HepG2 (cell line): ENCODE measurements around the gene DGUOK. TPM values are rescaled to one million over a fixed set of nuclear protein-coding genes. Genes with fewer than 3 reads are reported as not detected.
A peak's percentile ranks its signal among the peaks of the same experiment; 100 is the strongest.

Source experiments
- CHD4 ChIP-seq: fragments of 200-600 bp; sonication (generic); IDR thresholded peaks from 2 replicates; pipeline ENCODE4 v1.7.0; 2017; ENCODE audit warnings: mild to moderate bottlenecking, low read length, borderline replicate concordance
- GATAD2A ChIP-seq: IDR thresholded peaks from 2 replicates; pipeline ENCODE4 v1.6.1; 2016
- PCBP1 ChIP-seq: fragments of 200-400 bp; formaldehyde crosslinking; IDR thresholded peaks from 2 replicates; pipeline ENCODE4 v1.6.1; 2017; ENCODE audit warnings: mild to moderate bottlenecking, low read depth, low read length, borderline replicate concordance
- PREB ChIP-seq: sonication (generic); formaldehyde crosslinking; IDR thresholded peaks from 2 replicates; pipeline ENCODE4 v1.4.0; 2020; ENCODE audit warnings: missing genetic modification reagents
- STAT5B ChIP-seq: sonication (generic); formaldehyde crosslinking; IDR thresholded peaks from 2 replicates; pipeline ENCODE4 v1.4.0; 2020; ENCODE audit warnings: missing genetic modification reagents
- TAF15 ChIP-seq: fragments of 200-400 bp; formaldehyde crosslinking; IDR thresholded peaks from one replicate; pipeline ENCODE4 v1.6.1; 2018; ENCODE audit warnings: mild to moderate bottlenecking, low read depth, low read length; ENCODE audit not compliant: poor library complexity, severe bottlenecking
- TIGD3 ChIP-seq: sonication (generic); formaldehyde crosslinking; IDR thresholded peaks from 2 replicates; pipeline ENCODE4 v1.5.1; 2020; ENCODE audit warnings: mild to moderate bottlenecking, missing genetic modification reagents, borderline replicate concordance
- TSC22D2 ChIP-seq: sonication (generic); formaldehyde crosslinking; IDR thresholded peaks from 2 replicates; pipeline ENCODE4 v1.5.1; 2020; ENCODE audit warnings: missing genetic modification reagents, mild to moderate bottlenecking, borderline replicate concordance
- ZNF205 ChIP-seq: IDR thresholded peaks from 2 replicates; pipeline ENCODE4 v1.6.1; 2018; ENCODE audit warnings: missing biosample characterization, missing genetic modification reagents
- ZNF207 ChIP-seq: fragments of 450-650 bp; IDR thresholded peaks from 2 replicates; pipeline ENCODE4 v1.6.1; 2016; ENCODE audit warnings: antibody characterized with exemption, borderline replicate concordance
- ZNF235 ChIP-seq: sonication (generic); formaldehyde crosslinking; IDR thresholded peaks from 2 replicates; pipeline ENCODE4 v1.8.1; 2023; ENCODE audit warnings: mild to moderate bottlenecking, missing genetic modification reagents, borderline replicate concordance
- ZNF326 ChIP-seq: sonication (generic); formaldehyde crosslinking; IDR thresholded peaks from 2 replicates; pipeline ENCODE4 v1.4.0; 2020; ENCODE audit warnings: missing genetic modification reagents, borderline replicate concordance
- ZSCAN30 ChIP-seq: sonication (generic); formaldehyde crosslinking; IDR thresholded peaks from 2 replicates; pipeline ENCODE4 v1.5.0; 2020; ENCODE audit warnings: mild to moderate bottlenecking, missing genetic modification reagents
- polyA plus RNA-seq, 8 experiments: library from polyadenylated mRNA; depleted of rRNA in 3 of 8; stranded (reverse) in 7 of 8; unstranded in 1 of 8; fragments of >200 nt; fragmentation: Illumina TruSeq in 4 of 8; extraction: Trizol in 4 of 8; gene quantifications; 2 replicates each; pipeline versions ENCODE4 v1.2.1 to v1.2.3, GENCODE V29; 2011 to 2016; ENCODE audit warnings: low read depth in 4 of 8, missing spikeins in 1 of 8, mixed read lengths in 1 of 8; ENCODE audit not compliant: insufficient read depth in 1 of 8
- total RNA-seq, 5 experiments: library from RNA; depleted of rRNA; stranded (reverse); fragments of >200 nt; fragmentation: Illumina TruSeq; extraction: Trizol; gene quantifications; 2 replicates each; pipeline ENCODE4 v1.2.3, GENCODE V29; 2016; ENCODE audit warnings: low read depth in 1 of 5
- TF ChIP-seq, protein P1 (sequence below): sonication (generic); formaldehyde crosslinking; IDR thresholded peaks from 2 replicates; pipeline ENCODE4 v1.5.0; 2020; ENCODE audit warnings: missing genetic modification reagents
- TF ChIP-seq, protein P2 (sequence below): sonication (generic); formaldehyde crosslinking; IDR thresholded peaks from 2 replicates; pipeline ENCODE4 v1.4.0; 2020; ENCODE audit warnings: missing genetic modification reagents, borderline replicate concordance
- TF ChIP-seq, protein P3 (sequence below): sonication (generic); formaldehyde crosslinking; IDR thresholded peaks from 2 replicates; pipeline ENCODE4 v1.4.0; 2020; ENCODE audit warnings: missing genetic modification reagents, borderline replicate concordance

The DGUOK gene
- total and polyA plus RNA-seq, 2 of the 13 experiments (the other 11 are each of a cell fraction or from before 2014, with no cell fraction given), result 105 to 137 TPM

DNA sequence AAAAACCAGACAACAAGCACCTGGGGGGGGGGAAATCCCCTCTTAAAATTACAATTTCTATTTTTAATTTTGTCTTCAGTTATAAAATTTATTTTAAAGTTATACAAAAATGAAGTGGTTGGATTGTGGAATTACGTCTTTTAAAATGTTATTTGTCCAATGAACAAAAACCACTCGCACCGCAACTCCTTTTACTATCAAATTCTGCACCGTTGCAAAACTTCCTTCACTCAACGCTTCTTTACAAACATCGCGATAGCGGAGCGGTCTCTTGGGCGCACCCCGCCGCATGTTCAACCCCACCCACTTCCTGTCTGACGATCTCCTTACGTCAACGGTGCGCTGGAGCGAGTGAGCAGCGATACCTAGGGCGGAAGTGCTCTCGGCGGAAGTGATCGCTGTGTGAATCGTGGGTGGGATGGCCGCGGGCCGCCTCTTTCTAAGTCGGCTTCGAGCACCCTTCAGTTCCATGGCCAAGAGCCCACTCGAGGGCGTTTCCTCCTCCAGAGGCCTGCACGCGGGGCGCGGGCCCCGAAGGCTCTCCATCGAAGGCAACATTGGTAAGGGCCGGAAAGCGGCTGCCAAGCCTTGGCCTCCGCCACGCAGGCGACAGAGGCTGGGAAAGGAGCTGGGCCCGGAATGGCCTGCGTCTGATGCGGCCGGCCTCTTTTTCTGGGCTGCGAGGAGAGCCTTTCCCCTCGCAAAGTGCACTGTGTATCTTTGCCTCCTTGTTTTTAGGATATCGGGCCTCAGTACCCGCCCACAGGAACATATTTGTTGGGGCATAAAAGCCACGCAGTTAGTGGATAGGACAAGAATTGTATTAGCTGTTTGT is at the start of gene DGUOK (continued):
- TF ChIP-seq, protein P1, sequence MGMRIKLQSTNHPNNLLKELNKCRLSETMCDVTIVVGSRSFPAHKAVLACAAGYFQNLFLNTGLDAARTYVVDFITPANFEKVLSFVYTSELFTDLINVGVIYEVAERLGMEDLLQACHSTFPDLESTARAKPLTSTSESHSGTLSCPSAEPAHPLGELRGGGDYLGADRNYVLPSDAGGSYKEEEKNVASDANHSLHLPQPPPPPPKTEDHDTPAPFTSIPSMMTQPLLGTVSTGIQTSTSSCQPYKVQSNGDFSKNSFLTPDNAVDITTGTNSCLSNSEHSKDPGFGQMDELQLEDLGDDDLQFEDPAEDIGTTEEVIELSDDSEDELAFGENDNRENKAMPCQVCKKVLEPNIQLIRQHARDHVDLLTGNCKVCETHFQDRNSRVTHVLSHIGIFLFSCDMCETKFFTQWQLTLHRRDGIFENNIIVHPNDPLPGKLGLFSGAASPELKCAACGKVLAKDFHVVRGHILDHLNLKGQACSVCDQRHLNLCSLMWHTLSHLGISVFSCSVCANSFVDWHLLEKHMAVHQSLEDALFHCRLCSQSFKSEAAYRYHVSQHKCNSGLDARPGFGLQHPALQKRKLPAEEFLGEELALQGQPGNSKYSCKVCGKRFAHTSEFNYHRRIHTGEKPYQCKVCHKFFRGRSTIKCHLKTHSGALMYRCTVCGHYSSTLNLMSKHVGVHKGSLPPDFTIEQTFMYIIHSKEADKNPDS (CRISPR knock-in tag), result peak; percentile 91
- TF ChIP-seq STAT5B (0 out of 2 replicates have a peak, but pooled peaks have one; percentile 35), PREB (CRISPR knock-in tag) (no peak), TSC22D2 (peak; percentile 96), TIGD3 (CRISPR knock-in tag) (no peak), ZNF207 (no peak), ZNF205 (CRISPR knock-in tag) (peak; percentile 87), ZSCAN30 (CRISPR knock-in tag) (peak; percentile 87; the same call in 1 of the 2 replicates), PCBP1 (0 out of 2 replicates have a peak, but pooled peaks have one; percentile 50), TAF15 (peak; percentile 41), GATAD2A (CRISPR knock-in tag) (peak; percentile 66; the same call in 1 of the 2 replicates), CHD4 (no peak), ZNF235 (CRISPR knock-in tag) (0 out of 2 replicates have a peak, but pooled peaks have one; percentile 67), ZNF326 (CRISPR knock-in tag) (peak; percentile 40; the same call in 1 of the 2 replicates)
- TF ChIP-seq, protein P2, sequence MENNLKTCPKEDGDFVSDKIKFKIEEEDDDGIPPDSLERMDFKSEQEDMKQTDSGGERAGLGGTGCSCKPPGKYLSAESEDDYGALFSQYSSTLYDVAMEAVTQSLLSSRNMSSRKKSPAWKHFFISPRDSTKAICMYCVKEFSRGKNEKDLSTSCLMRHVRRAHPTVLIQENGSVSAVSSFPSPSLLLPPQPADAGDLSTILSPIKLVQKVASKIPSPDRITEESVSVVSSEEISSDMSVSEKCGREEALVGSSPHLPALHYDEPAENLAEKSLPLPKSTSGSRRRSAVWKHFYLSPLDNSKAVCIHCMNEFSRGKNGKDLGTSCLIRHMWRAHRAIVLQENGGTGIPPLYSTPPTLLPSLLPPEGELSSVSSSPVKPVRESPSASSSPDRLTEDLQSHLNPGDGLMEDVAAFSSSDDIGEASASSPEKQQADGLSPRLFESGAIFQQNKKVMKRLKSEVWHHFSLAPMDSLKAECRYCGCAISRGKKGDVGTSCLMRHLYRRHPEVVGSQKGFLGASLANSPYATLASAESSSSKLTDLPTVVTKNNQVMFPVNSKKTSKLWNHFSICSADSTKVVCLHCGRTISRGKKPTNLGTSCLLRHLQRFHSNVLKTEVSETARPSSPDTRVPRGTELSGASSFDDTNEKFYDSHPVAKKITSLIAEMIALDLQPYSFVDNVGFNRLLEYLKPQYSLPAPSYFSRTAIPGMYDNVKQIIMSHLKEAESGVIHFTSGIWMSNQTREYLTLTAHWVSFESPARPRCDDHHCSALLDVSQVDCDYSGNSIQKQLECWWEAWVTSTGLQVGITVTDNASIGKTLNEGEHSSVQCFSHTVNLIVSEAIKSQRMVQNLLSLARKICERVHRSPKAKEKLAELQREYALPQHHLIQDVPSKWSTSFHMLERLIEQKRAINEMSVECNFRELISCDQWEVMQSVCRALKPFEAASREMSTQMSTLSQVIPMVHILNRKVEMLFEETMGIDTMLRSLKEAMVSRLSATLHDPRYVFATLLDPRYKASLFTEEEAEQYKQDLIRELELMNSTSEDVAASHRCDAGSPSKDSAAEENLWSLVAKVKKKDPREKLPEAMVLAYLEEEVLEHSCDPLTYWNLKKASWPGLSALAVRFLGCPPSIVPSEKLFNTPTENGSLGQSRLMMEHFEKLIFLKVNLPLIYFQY (CRISPR knock-in tag), result peak; percentile 66
- TF ChIP-seq, protein P3, sequence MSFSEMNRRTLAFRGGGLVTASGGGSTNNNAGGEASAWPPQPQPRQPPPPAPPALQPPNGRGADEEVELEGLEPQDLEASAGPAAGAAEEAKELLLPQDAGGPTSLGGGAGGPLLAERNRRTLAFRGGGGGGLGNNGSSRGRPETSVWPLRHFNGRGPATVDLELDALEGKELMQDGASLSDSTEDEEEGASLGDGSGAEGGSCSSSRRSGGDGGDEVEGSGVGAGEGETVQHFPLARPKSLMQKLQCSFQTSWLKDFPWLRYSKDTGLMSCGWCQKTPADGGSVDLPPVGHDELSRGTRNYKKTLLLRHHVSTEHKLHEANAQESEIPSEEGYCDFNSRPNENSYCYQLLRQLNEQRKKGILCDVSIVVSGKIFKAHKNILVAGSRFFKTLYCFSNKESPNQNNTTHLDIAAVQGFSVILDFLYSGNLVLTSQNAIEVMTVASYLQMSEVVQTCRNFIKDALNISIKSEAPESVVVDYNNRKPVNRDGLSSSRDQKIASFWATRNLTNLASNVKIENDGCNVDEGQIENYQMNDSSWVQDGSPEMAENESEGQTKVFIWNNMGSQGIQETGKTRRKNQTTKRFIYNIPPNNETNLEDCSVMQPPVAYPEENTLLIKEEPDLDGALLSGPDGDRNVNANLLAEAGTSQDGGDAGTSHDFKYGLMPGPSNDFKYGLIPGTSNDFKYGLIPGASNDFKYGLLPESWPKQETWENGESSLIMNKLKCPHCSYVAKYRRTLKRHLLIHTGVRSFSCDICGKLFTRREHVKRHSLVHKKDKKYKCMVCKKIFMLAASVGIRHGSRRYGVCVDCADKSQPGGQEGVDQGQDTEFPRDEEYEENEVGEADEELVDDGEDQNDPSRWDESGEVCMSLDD, result no peak; the same call in 1 of the 2 replicates
